Measurements from ENCODE around the gene SFSWAP. TPM values are rescaled to one million over a fixed set of nuclear protein-coding genes. Genes with fewer than 3 reads are reported as not detected.

Gene SFSWAP
- total RNA-seq, 1 donor from 2014 or later = 81.2 TPM

DNA sequence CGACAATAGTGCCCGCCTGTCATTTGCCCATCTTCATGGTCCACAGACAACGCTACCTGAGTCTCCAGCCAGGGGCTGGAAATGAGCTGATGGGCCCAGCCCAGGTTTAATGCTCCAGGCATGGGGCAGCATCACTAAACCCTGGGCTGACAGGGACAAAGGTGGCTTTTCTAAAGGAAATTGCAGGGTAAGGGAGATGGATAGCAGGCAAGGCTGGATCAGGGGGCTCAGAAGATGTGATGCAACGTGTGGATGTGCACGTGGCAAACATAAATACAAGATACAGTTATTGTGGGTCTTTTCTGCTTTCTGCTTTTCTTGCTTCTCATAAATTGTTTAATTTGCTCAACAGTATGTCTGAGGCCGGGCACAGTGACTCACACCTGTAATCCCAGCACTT lies 113.6 kb downstream of the SFSWAP start:
- no peak overlapping the region for H3K4me3 Mint-ChIP-seq (ENCODE audit: unreplicated experiment)
- H3K4me1 Mint-ChIP-seq (ENCODE audit: low read depth, unreplicated experiment) = no peaks in the 10 kb centered on the region
- H3K27me3 Mint-ChIP-seq (ENCODE audit: unreplicated experiment) = peaks cover 12% of the 10 kb centered on the region
- H3K9me3 Mint-ChIP-seq (ENCODE audit: unreplicated experiment) = peaks cover 8% of the 10 kb centered on the region
- no peak overlapping the region for H3K27ac Mint-ChIP-seq (ENCODE audit: unreplicated experiment)
- no peak for DNase-seq
- H3K36me3 Mint-ChIP-seq (ENCODE audit: unreplicated experiment) = no peaks in the 10 kb centered on the region
- TF ChIP-seq, protein P1, sequence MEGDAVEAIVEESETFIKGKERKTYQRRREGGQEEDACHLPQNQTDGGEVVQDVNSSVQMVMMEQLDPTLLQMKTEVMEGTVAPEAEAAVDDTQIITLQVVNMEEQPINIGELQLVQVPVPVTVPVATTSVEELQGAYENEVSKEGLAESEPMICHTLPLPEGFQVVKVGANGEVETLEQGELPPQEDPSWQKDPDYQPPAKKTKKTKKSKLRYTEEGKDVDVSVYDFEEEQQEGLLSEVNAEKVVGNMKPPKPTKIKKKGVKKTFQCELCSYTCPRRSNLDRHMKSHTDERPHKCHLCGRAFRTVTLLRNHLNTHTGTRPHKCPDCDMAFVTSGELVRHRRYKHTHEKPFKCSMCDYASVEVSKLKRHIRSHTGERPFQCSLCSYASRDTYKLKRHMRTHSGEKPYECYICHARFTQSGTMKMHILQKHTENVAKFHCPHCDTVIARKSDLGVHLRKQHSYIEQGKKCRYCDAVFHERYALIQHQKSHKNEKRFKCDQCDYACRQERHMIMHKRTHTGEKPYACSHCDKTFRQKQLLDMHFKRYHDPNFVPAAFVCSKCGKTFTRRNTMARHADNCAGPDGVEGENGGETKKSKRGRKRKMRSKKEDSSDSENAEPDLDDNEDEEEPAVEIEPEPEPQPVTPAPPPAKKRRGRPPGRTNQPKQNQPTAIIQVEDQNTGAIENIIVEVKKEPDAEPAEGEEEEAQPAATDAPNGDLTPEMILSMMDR (IDR thresholded peaks at IDR 0.05; ENCODE audit: partially characterized antibody, unreplicated experiment) = no peak

GRCh38 chr12:131825146-131825892 lies 114.4 kb downstream of the SFSWAP start:
- peaks cover 12% of the 10 kb centered on the region for H3K27me3 Mint-ChIP-seq (ENCODE audit: unreplicated experiment)
- no peak overlapping the region for H3K4me3 Mint-ChIP-seq (ENCODE audit: unreplicated experiment)
- H3K36me3 Mint-ChIP-seq (ENCODE audit: unreplicated experiment) = no peaks in the 10 kb centered on the region
- no peak for DNase-seq
- peaks cover 8% of the 10 kb centered on the region for H3K9me3 Mint-ChIP-seq (ENCODE audit: unreplicated experiment)
- H3K27ac Mint-ChIP-seq (ENCODE audit: unreplicated experiment) = no peak overlapping the region
- TF ChIP-seq, protein P1 (IDR thresholded peaks at IDR 0.05; ENCODE audit: partially characterized antibody, unreplicated experiment) = no peak
- no peaks in the 10 kb centered on the region for H3K4me1 Mint-ChIP-seq (ENCODE audit: low read depth, unreplicated experiment)

DNA sequence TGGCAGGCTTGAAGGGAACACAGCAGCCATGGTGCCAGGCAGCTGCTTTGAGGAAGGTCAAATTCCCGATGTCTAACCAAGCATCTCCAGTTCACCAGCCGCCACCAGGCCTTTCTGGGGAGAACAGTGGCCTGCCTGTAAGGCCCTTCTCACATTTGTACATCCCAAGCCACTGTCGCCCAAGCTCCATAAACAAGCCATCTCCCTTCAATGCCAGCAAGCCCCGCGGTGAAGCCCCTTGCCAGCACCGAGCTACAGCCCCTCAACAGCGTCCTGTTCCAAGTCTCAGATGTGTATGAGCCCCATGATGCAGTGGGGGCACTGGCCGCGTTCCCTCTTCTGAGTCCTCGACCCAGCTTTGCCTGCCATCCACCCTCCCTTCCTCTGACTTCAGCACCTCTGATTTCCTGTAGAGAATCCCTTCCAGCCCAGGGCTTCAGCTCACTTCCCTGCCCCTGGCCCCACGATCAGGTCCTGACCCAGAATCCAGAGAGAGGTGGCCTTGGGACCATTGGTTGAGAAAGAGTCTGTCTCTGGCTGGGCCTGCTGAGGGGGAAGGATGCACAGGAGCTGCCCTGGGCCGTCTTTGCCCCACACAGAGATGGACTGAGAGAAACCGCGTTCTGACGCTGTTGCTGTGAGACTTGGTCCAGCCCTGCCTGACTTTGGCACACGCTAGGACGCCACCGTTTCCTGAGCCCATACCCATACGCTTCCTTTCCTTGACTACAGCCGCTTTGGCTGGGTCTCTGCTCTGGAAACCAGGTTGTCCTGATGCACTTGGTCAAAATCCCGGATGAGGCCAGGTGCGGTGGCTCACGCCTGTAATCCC lies 115.4 kb downstream of the SFSWAP start:
- Mint-ChIP-seq H3K4me3 (ENCODE audit: unreplicated experiment) (no peak overlapping the region), H3K27me3 (ENCODE audit: unreplicated experiment) (peaks cover 12% of the 10 kb centered on the region)

GRCh38 chr12:131827961-131828534 lies 117.2 kb downstream of the SFSWAP start, which contains the start of gene MMP17:
Gene MMP17, plus strand, starts transcription at chr12:131828393. Its CDS starts 102 bp downstream, at chr12:131828495.
- peaks cover 14% of the 10 kb centered on the region for H3K27me3 Mint-ChIP-seq (ENCODE audit: unreplicated experiment)
- peaks cover 4% of the 10 kb centered on the region for H3K9me3 Mint-ChIP-seq (ENCODE audit: unreplicated experiment)
- no peaks in the 10 kb centered on the region for H3K4me1 Mint-ChIP-seq (ENCODE audit: low read depth, unreplicated experiment)
- DNase-seq = peak; percentile 86
- TF ChIP-seq, protein P1 (IDR thresholded peaks at IDR 0.05; ENCODE audit: partially characterized antibody, unreplicated experiment) = no peak
- no peak within 1 kb of the TSS for H3K27ac Mint-ChIP-seq (ENCODE audit: unreplicated experiment)
- H3K36me3 Mint-ChIP-seq (ENCODE audit: unreplicated experiment) = no peaks in the 10 kb centered on the region
- peak within 1 kb of the TSS; percentile 80 for H3K4me3 Mint-ChIP-seq (ENCODE audit: unreplicated experiment)

More for the DNA sequence above, 115.4 kb downstream of the SFSWAP start:
- TF ChIP-seq, protein P1 (IDR thresholded peaks at IDR 0.05; ENCODE audit: partially characterized antibody, unreplicated experiment) = no peak
- DNase-seq = no peak
- Mint-ChIP-seq H3K27ac (ENCODE audit: unreplicated experiment) (no peak overlapping the region), H3K36me3 (ENCODE audit: unreplicated experiment) (no peaks in the 10 kb centered on the region), H3K4me1 (ENCODE audit: low read depth, unreplicated experiment) (no peaks in the 10 kb centered on the region), H3K9me3 (ENCODE audit: unreplicated experiment) (peaks cover 8% of the 10 kb centered on the region)

Measured in glutamatergic neuron (in vitro differentiated cells).